Ureter (tissue), 1 donor: Measurements from ENCODE around the gene OSTF1. TPM values are rescaled to one million over a fixed set of nuclear protein-coding genes. Genes with fewer than 3 reads are reported as not detected.

Source experiments
- DNase-seq: peaks from one replicate; pipeline ENCODE4 v3.0.0-alpha.2; 2020; ENCODE audit warnings: low spot score
- total RNA-seq: library from RNA; stranded (reverse); gene quantifications from one replicate; pipeline ENCODE4 v1.2.4, GENCODE V29; 2023
- donor health status: DM: yes; HTN: yes; CAD: no.

Gene OSTF1
- total RNA-seq, 1 donor from 2014 or later: 49.7 TPM

DNA sequence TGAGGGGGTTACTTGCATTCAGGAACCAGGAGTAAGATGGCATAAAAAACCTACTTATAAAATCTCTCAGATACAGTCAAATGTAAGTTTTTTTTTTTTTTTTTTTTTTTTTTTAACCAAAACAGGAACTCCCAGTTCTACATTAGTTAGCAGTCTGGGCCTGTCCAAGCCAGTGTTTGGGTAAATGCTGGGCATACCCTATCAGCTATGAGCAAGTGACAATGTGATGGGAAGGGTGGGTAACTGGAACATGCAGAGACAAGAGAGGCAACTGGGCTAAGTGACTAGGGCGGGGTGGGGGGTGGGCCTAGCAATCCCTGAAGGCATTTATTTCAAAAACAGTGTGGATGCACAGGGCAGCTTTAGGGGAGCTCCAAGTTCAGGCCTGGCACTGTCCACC is 2.7 kb upstream of the OSTF1 start:
- DNase-seq: peak; percentile 78

DNA sequence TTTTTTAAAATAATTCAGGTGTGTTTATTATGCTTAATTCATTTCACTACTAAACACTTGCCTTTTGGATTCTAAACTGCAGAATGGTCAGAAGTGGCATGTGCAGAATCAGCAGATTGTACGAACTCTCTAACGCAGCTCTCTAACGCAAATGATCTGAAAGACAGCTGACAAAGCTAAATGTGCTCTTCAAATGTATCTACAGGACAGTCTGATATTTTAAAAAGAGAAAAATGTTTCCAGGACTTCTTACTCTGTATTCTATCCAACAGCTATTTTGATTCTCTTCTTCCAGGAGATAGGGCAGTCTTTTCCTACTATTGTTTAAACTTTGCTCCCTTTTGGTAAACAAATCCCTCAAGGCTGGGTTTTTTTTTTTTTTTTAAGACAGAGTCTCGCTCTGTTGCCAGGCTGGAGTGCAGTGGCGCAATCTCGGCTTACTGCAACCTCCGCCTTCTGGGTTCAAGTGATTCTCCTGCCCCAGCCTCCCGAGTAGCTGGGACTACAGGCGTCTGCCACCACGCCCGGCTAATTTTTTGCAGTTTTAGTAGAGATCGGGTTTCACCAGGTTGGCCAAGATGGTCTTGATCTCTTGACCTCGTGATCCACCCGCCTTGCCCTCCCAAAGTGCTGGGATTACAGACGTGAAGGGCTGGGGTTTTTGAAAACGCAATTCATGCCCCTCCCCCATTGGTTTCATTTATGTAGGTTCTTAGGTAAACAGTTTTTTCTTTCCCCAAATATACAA is 1.6 kb upstream of the OSTF1 start:
- DNase-seq: no peak

DNA sequence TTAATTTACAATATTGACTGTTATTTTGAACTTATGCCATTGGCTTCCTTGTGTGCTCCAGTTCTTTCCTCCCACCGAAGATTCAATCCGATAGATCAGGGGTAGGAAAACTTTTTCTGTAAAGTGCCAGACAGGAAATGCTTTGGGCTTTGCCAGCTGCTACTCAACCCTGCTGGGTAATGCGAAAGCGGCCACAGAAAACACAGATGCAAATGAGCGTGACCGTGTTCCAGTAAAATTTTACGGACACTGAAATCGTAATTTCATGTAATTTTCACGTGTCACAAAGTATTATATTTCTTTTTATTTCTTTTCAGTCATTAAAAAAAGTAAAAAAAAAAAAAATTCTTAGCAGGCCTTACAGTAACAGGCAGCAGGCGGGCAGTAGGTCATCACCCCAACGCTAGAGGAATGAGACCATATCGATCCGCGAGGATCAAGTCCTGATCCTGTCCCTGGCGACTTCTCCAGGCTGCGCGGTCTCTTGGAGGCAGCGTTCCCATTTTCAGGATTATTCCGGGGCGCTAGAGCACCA is 958 bp upstream of the OSTF1 start:
- peak; percentile 67 for DNase-seq

DNA sequence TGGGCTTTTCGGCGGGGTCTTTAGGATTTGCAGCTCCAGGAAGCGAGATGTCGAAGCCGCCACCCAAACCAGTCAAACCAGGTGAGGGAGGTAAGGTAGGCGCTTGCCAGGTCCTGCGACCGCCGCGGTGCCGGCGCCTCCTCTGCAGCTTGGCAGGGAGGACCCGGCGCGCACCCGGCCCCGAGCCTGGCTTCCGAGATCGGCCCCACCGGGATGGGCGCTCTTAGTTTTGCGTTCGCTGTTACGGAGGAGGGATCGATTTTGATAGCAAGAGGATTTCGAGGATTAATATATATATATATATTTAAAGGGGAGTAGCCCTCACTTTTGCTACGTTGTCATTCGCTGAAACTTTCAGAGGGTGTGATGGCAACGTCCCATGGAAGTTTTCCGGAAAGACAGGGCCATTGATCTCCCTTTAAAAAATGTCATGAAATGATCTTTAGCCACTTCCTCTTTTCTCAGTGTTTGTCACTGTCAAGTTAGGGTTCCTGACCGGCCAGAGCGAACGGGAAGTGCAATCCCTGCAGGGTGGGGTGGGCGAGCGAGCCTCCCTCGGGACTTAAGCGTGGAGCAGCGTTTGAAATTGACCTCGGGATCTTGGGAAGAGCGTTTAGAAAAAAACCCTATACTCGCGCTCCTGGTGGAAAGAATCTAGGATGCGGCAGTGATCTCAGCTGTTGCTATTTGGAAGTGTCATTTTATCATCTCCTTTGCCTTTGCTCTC is 495 bp downstream of the OSTF1 start:
- peak; percentile 79 for DNase-seq

DNA sequence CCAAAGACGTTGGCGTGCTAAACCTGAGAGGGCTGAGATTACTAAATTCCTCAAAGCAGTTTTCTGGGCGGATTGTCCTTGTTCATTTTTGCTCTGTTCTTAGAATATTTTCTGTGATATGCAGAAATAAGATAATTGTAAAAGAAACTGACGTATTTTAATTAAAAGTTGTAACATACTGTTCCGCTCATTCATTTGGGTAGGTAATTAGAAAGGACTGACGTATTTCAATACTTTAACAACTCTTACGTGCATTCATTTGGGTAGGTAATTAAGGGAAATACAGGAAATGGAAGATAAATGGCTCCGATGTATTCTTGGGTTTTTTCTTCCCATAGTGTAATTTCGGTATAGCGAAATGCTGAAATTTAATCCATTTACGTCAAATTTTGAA is 1.1 kb downstream of the OSTF1 start:
- DNase-seq: no peak

DNA sequence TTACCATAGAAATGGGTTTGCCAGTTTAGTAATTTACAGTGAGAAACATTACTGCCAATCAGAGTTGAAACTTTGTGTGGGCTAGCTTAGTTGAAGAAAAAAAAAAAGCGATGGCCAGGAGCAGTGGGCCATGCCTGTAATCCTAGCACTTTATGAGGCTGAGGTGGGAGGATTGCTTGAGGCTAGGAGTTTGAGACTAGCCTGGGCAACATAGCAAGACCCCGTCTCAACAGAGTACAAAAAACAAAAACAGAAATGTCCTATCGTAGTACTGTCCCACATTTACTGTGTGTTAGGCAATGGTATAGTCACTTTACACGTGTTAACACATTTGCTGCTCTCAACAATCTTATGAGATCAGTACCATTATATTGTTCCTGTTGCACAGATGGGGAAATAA is 2.3 kb downstream of the OSTF1 start:
- DNase-seq: no peak

DNA sequence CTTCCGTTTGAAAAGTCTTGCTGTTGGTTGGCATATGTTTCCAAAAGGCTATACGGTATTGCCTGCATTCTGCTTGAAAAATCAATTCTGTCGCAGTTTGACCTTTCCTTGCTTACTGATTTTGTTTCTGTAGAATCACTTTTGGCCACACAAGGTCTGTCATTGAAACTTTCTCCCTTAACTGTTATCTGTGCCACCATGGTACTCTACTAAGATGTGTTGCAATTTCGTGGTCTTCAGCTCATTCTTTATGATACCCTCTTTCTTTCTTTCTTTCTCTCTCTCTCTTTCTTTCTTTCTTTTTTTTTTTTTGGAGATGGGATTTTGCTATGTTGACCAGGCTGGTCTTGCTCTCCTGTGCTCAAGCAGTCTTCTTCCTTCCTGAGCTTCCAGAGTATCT is 4.5 kb downstream of the OSTF1 start:
- no peak for DNase-seq

DNA sequence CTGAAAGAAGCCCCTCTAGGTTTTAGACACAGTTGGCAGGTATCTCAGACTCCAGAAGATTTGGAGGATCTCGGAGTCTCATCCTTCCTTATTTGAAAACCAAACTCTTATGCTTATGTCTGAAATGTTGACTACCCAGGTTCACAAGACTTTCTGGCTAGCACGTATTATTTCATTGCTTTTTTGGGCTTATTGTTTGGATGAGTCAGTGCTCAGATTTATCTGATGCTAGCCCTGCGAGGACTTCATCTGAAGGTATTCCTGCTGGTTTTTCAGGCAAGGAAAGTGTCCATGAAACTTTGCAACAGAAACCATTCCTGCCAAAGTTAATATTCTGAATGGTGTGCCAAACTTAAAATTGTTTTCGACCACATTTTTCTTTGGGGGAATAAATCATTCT is 8.5 kb downstream of the OSTF1 start:
- no peak for DNase-seq

DNA sequence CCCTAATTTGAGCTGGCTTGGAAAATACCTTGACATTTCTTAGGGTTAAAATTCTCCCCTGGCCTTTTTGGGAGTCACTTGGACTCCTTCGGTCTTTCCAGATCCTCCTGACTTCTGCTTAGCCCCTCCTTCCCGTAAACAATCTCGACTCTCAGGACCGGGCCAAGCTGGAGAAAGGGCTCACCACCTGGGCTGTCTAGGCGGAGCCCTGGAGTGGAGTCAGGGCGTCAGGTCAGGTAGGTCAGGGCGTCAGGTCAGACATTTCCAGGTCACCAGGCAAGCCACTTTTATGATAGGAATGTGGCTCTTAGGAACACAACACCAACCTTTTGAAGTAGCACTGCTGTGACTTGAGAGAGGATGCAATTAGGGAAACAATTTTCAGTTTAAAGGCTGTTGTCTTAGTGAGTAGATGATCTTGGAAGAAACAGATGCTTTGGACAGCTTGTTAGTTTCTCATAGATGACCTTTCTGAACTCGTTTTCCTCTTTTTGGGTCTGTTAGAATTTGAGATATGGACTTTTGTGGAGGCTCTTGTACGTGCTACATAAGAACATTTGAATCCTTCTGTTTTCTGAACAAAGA is 12.8 kb downstream of the OSTF1 start:
- no peak for DNase-seq

DNA sequence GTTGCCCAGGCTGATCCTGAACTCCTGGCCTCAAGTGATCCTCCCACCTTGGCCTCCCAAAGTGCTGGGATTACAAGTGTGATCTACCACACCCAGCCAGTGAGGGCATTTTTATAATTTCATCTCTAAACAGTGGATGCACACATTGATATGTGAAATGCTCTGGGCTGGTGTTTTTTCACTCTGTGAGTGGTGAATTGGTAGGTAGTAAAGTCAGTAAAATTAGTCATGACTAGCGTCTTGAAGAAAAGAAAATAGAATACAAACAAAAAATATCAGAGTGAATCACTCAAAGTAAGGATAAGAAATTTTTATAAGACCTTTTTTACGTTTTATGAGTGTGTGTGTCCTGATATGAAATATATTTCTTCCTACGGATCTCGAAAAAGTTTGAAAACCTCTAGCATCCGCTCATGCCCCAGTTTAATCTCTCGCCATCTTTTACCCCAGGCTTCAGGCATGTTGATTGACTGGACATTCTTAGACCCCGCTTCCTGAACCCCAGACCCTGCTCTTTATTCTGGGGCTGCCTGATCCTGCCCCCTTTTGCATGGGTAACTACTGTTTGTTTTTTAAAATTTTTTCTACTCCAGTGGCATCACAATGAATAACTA is 14.0 kb downstream of the OSTF1 start:
- DNase-seq: no peak

DNA sequence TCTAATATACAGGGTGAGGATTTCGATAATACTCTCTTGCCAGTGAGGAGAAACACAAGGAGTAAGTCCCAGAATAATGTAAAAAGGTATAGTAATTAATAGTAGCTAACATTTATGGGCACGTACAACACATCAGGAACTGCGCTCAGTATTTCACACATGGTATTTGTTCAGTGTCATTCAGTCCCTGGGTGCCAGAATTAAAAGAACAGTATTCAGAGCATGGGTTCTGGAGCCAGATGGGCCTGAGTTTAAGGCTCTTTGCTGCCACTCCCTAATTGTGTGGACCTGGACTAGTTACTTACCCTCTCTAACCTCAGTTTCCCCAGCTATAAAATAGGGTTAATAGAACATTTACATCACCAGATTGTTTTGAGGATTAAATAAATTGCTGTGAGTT is 16.3 kb downstream of the OSTF1 start:
- DNase-seq: no peak

DNA sequence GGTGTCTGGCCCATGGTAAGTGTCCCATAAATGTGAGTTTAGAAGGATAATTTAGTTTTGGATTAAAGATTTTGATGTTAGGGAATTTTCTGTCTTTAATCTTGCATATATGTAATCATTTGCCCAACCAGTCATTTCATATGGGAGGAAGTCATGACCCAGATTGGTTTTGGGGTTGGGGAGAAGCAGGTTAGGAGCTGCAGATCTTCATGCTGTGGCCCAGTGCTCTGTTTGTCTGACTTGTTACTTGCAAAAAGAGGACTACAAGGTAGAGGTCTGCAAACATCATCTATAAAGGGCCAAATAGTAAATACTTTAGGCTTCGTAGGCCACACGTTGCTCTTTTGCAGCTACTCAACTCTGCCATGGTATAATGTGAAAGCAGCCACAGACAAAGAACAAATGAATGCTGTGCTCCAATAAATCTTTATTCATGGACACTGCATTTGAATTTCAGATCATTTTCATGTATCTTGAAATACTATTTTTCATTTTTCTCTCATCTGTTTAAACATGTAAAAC is 16.8 kb downstream of the OSTF1 start:
- no peak for DNase-seq

DNA sequence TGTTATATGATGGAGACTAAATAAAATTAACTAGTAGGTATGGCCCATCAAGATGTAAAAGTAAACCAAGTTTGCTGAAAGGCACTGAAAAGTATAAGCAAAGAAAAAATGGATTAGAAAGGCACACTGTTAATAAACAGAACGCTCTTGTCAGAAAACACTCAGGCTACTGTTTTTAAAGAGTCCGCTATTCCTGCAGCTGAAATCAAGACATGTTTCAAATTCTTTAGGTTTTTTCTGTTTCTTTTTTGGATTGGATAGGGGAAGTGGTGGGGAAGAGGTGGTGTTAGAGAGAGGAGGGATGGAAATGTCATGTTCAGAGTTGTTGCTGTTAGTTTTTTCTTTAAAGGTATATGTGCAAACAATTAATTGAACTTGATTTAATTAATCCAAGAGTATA is 17.5 kb downstream of the OSTF1 start:
- DNase-seq: no peak

DNA sequence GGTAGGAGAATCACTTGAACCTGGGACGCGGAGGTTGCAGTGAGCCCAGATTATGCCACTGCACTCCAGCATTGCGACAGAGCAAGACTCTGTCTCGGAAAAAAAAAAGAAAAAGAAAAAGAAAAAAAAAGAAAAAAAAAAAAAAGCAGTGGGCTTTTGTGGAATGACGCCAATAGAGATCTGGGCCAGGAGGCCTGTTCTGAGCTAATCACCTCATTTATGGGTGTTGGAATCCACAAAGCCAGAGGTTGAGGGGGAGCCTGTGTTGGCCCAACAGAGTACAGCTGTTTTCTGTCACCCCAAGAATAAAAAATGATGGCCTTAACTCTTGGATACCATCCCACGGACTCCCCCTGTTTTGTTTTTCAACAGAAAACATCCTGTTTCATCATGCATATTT is 18.5 kb downstream of the OSTF1 start:
- DNase-seq: no peak

DNA sequence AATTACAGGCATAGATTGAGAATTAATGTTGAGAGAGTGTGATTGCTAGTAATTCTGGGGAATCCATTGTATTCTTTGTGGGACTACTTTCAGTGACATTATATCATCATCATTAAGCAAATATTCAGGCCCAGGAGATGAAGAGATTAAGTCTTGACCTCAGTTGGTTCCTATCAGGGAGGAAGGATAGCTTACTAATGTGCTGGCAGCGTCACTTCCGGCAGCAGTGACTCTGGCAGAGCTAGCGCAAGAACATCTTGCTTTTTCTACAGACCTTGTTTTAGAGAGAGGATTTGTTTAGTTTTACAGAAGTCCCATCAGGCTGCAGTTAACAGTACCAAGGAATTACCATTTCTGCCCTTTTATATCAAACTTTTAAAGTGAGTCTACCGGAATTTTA is 20.3 kb downstream of the OSTF1 start:
- no peak for DNase-seq

DNA sequence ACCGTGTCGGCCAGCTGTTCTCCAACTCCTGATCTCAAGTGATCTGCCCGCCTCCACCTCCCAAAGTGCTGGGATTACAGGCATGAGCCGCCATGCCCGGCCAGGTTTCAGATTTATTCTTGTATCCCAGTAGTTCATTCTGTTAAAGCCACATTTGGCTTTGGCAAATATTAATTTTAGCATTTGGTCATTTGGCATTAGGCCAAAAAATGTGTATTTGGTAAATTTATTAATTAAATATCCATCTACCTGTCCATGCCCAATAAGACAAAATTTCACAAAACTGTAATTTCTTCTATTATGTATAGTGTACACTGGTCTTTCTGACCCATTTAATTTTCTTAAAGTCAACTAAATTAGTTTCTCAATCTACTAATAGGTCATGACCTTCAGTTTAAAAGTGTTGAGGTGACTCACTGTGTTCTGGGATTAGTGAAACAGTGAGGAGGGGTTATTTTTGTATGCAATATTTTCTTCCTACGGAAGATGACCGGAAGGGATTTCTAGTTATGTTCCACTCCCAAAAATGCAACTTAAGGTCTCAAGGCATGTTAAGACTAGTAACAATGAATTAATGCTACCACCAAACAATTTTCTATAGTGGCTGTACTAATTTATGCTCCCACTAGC is 21.0 kb downstream of the OSTF1 start:
- DNase-seq: no peak

DNA sequence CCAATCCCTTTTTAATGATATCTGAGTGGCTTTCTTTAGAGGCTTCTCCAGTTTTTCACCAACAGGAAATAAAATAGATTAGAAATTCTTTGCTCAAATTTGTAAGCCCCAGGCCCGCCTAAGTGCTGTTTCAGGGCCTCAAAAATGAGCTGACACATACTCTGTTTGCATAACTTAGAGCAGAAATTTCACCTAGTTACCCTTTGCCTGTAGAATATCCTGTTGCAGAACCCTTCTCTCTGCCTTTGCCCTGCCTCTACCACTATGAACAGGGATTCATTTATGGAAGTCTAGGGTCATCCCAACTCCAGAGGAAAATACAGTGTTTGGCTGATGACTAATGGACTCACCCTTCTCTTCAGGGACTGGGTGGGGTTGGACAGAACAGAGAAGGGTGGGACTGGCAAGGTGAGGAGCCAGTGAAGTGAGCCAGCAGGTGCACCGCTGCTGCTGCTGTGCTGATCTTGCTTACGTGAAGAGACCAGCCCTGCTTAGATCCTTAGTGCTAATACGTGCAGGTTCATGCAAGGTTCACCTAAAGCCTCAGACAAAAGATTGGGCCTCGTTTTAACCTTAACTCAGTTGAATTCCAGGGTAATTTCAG is 22.8 kb downstream of the OSTF1 start:
- DNase-seq: no peak

DNA sequence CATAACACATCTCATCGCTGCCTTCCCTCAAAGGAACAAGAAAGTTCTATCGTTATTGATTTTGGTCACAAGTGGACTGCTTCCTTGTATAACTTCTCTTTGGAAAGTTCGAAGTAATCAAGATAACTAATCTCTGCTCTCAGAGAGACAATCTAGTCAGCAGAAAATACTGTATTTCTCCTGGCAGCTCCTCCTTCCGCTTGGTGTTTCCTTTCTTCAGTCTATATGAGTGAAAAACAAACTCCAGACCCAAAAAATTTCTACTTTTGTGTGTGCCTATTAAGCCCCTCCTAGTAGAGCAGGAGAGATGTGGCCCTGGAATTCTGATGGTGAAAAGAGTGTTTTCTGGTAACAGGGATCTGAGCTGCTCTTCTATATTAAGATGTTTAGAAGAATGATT is 24.5 kb downstream of the OSTF1 start:
- DNase-seq: no peak

DNA sequence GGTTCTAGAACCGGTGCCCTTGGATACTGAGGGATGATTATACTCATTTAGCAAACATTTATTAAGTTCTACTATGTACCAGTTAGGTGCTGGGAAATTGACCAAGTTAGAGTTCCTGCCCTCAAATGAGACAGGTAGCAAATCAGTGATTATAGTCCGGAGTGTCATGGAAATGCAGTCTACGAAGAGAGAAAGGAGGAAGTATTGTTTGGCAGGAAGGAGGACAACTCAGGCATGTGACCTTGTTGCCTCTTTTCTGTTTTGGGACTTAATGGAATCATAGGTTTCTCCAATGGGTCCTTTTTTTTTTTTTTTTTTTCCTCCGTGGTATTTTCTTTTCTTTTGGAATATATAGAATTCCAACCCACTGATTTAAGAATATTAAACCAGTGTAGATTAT is 28.0 kb downstream of the OSTF1 start:
- no peak for DNase-seq

DNA sequence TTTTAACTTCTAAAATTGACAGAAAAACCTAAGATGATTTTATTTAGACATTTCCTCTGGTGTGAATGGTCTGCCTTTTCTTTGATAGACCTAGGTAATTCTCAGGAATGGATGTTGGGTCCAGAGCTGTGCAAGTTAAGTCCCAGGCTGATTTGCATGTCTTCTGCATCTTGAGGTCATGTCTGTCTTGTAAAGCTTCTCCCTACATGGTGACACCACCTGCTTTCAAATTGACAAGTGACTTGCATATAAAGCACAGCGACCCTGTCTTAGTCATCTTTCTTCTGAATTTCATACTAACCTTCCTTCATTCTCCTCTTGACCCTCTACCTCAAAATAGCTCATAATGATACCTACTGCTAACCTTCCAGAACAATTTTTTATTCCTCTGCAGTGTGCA is 29.2 kb downstream of the OSTF1 start:
- DNase-seq: no peak

DNA sequence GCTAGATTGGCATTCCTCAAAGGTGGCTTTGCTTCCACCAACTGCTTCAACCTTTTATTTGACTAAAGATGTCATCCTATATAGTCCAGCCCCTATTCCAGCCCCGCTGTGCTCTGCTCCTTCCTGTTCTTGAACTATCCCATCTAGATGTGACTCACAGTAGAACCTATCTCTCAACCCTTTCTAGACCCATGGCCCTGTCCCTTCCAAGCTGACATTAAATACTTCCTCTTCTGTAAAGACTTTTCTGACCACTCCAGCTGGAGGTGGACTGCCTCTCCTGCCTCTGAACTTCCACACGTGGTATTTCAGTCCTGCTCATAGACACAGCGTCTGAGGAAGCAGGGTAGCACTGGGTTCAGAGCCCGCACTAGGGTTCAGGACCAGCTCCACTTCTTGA is 32.4 kb downstream of the OSTF1 start:
- DNase-seq: no peak
